Gastroesophageal sphincter (tissue), 4 donors: Measurements from ENCODE around the gene CASP2. TPM values are rescaled to one million over a fixed set of nuclear protein-coding genes. Genes with fewer than 3 reads are reported as not detected.
A peak's percentile ranks its signal among the peaks of the same experiment; 100 is the strongest.

Source experiments
- ATAC-seq: fragments of 150-250 bp; one replicate; pipeline ENCODE4 v1.9.1; 2016; ENCODE audit warnings: mild to moderate bottlenecking, moderate library complexity
- H3K27ac ChIP-seq, 4 donors: fragments of 200-600 bp; sonication (generic) in 3 of 4; 1 replicate in 3 of 4; 2 replicates in 1 of 4; pipeline ENCODE4 v1.5.1; 2016 to 2019
- H3K27me3 ChIP-seq: fragments of 200-600 bp; sonication (generic); one replicate; pipeline ENCODE4 v1.5.1; 2019
- H3K36me3 ChIP-seq, 2 donors: fragments of 200-600 bp; sonication (generic); one replicate each; pipeline ENCODE4 v1.5.1; 2019; ENCODE audit warnings: control low read depth in 1 of 2
- H3K4me1 ChIP-seq, 3 donors: fragments of 200-600 bp; sonication (generic); 1 replicate in 2 of 3; 2 replicates in 1 of 3; pipeline ENCODE4 v1.5.1; 2016 to 2019; ENCODE audit warnings: control low read depth in 2 of 3
- H3K4me3 ChIP-seq, 2 donors: fragments of 200-600 bp; sonication (generic); one replicate each; pipeline ENCODE4 v1.5.1; 2019; ENCODE audit warnings: mild to moderate bottlenecking in 1 of 2, moderate library complexity in 1 of 2
- H3K9me3 ChIP-seq, 3 donors: fragments of 200-600 bp; sonication (generic); one replicate each; pipeline ENCODE4 v1.5.1; 2017 to 2019; ENCODE audit warnings: control low read depth in 2 of 3
- CTCF ChIP-seq, 4 experiments: fragments of 200-600 bp in 2 of 4; fragments of 450-650 bp in 2 of 4; sonication (generic) in 1 of 4; IDR thresholded peaks; one replicate each; pipeline ENCODE4 v1.5.1; 2017 to 2019; ENCODE audit warnings: antibody characterized with exemption in 4 of 4, mild to moderate bottlenecking in 2 of 4, moderate library complexity in 2 of 4
- EP300 ChIP-seq: sonication (generic); formaldehyde crosslinking; IDR thresholded peaks from one replicate; pipeline ENCODE4 v1.6.1; 2017; ENCODE audit warnings: antibody characterized with exemption, mild to moderate bottlenecking
- POLR2A ChIP-seq, 2 donors: fragments of 450-650 bp; IDR thresholded peaks; one replicate each; pipeline ENCODE4 v1.6.1; 2017; ENCODE audit warnings: antibody characterized with exemption in 2 of 2, mild to moderate bottlenecking in 2 of 2, moderate library complexity in 1 of 2
- POLR2AphosphoS5 ChIP-seq: sonication (generic); formaldehyde crosslinking; IDR thresholded peaks from one replicate; pipeline ENCODE4 v1.6.1; 2017; ENCODE audit warnings: antibody characterized with exemption
- WGBS, 2 donors: methylation state at CpG; one replicate each; pipeline ENCODE4 v1.1.5; 2018; ENCODE audit warnings: low coverage in 1 of 2; 5-methylcytosine and 5-hydroxymethylcytosine counted together
- total RNA-seq, 4 donors: library from RNA; depleted of rRNA; stranded (reverse); fragments of >200 nt; gene quantifications; one replicate each; pipeline ENCODE4 v1.1.0, GENCODE V29; 2016

Gene CASP2
- 10 to 100 TPM; 10.1 to 14.5 (median 13.6) TPM for total RNA-seq

- Histone ChIP-seq H3K4me1 (peaks cover 0 to 37% (median 15%) of the 10 kb centered on the region in 3 donors), H3K27me3 (no peaks in the 10 kb centered on the region), H3K4me3 (peak within 1 kb of the TSS; percentile 54 to 79), H3K9me3 (no peaks in the 10 kb centered on the region), H3K36me3 (peaks cover 0 to 17% of the 10 kb centered on the region in 2 donors), H3K27ac (peak within 1 kb of the TSS; percentile 45 to 92 (median 90))
- ATAC-seq, result peak; percentile 98
- TF ChIP-seq EP300, result no peak
- TF ChIP-seq CTCF (IDR thresholded peaks at IDR 0.05), result peak in 2 of 4 experiments; percentile 42 to 54
- TF ChIP-seq POLR2AphosphoS5, result peak; percentile 64
- TF ChIP-seq POLR2A (IDR thresholded peaks at IDR 0.05), result peak; percentile 46 to 64
- WGBS, 2 donors, result 3% methylated on average over 22 of the region's 84 CpGs; no CpG with 5 or more reads in 1 of the 2 donors
Observed at GRCh38 chr7:143287935-143288826, at the start of gene CASP2. TSS of gene CASP2 (plus strand) at chr7:143288351. CDS start at chr7:143288456, 105 bp downstream.

- Histone ChIP-seq H3K36me3 (no peaks in the 10 kb centered on the region), H3K9me3 (peaks cover 0 to 24% (median 0%) of the 10 kb centered on the region in 3 donors), H3K4me1 (peaks cover 0 to 5% (median 0%) of the 10 kb centered on the region in 3 donors), H3K27me3 (peaks cover 7% of the 10 kb centered on the region), H3K27ac (no peak overlapping the region), H3K4me3 (no peak overlapping the region)
- TF ChIP-seq EP300, result no peak
- TF ChIP-seq POLR2AphosphoS5, result no peak
- no peak for TF ChIP-seq POLR2A (IDR thresholded peaks at IDR 0.05)
- no peak for TF ChIP-seq CTCF (IDR thresholded peaks at IDR 0.05)
- no peak for ATAC-seq
Observed at GRCh38 chr7:143239813-143240212, 48.3 kb upstream of the CASP2 start.

- H3K4me1 ChIP-seq, result peaks cover 0 to 5% (median 0%) of the 10 kb centered on the region in 3 donors
- peaks cover 0 to 21% (median 0%) of the 10 kb centered on the region in 3 donors for H3K9me3 ChIP-seq
- ATAC-seq, result peak; percentile 71
- peak; percentile 81 to 90 (median 86) for TF ChIP-seq CTCF (IDR thresholded peaks at IDR 0.05)
- no peak for TF ChIP-seq POLR2A (IDR thresholded peaks at IDR 0.05)
- no peak for TF ChIP-seq POLR2AphosphoS5
- peak overlapping the region in 1 of 4 donors; percentile 28 for H3K27ac ChIP-seq
- no peak overlapping the region for H3K4me3 ChIP-seq
- H3K36me3 ChIP-seq, result no peaks in the 10 kb centered on the region
- 18 to 19% methylated on average over 6 to 9 of the region's 9 CpGs for WGBS, 2 donors
- H3K27me3 ChIP-seq, result peaks cover 9% of the 10 kb centered on the region
Observed at GRCh38 chr7:143240291-143241168, 47.6 kb upstream of the CASP2 start.

- H3K27me3 ChIP-seq, result peaks cover 13% of the 10 kb centered on the region
- 82 to 85% methylated on average over 10 to 11 of the region's 11 CpGs for WGBS, 2 donors
- H3K9me3 ChIP-seq, result peaks cover 0 to 5% (median 0%) of the 10 kb centered on the region in 3 donors
- no peak for TF ChIP-seq EP300
- TF ChIP-seq POLR2AphosphoS5, result no peak
- TF ChIP-seq CTCF (IDR thresholded peaks at IDR 0.05), result no peak
- H3K4me1 ChIP-seq, result peaks cover 0 to 5% (median 0%) of the 10 kb centered on the region in 3 donors
- H3K36me3 ChIP-seq, result no peaks in the 10 kb centered on the region
- no peak for ATAC-seq
- no peak overlapping the region for H3K27ac ChIP-seq
- H3K4me3 ChIP-seq, result no peak overlapping the region
Observed at GRCh38 chr7:143242306-143242705, 45.8 kb upstream of the CASP2 start.
